H1 (cell line): ENCODE data around the gene SHISA6. TPM values are rescaled to one million over a fixed set of nuclear protein-coding genes. Genes with fewer than 3 reads are reported as not detected.

Experiments used
- CTCF ChIA-PET: fragments of 300-600 bp; sonication (Branson Sonifier 250); formaldehyde crosslinking; loops from one replicate; lab custom pipeline; 2021; ENCODE audit not compliant: partially characterized antibody; lab: Charles Lee
- POLR2A ChIA-PET: fragments of 300-600 bp; sonication (Branson Sonifier 250); formaldehyde crosslinking; loops from one replicate; lab custom pipeline; 2021; ENCODE audit warnings: inconsistent platforms; ENCODE audit not compliant: partially characterized antibody; lab: Charles Lee
- DNase-seq, 2 experiments: peaks; one replicate each; pipeline versions ENCODE4 v3.0.0 to v3.0.0-alpha.2; 2010 to 2022; ENCODE audit warnings: low spot score in 2 of 2, low read depth in 1 of 2, mixed read lengths in 1 of 2
- FAIRE-seq: peaks from 2 replicates; lab custom pipeline; 2011; peaks lifted over from hg19 to GRCh38; lab: Jason Lieb, UNC
- H2AFZ ChIP-seq: 2 replicates; pipeline ENCODE4 v1.8.1; 2012; ENCODE audit warnings: low read length, inconsistent platforms
- H2AK5ac ChIP-seq: 2 replicates; pipeline ENCODE4 v1.6.1; 2013; ENCODE audit warnings: low read depth, low read length
- H2BK120ac ChIP-seq: replicated peaks from 2 replicates; pipeline ENCODE3; 2013; ENCODE audit warnings: low read depth, low read length, inconsistent platforms
- H2BK12ac ChIP-seq: 2 replicates; pipeline ENCODE4 v1.6.1; 2013; ENCODE audit warnings: low read depth, low read length
- H2BK15ac ChIP-seq: 2 replicates; pipeline ENCODE4 v1.6.1; 2013; ENCODE audit warnings: low read length
- H2BK20ac ChIP-seq: 2 replicates; pipeline ENCODE4 v1.6.1; 2013; ENCODE audit warnings: low read length
- H2BK5ac ChIP-seq: 2 replicates; pipeline ENCODE4 v1.6.1; 2013; ENCODE audit warnings: low read depth, low read length
- H3K14ac ChIP-seq: 2 replicates; pipeline ENCODE4 v1.6.1; 2013; ENCODE audit warnings: inconsistent platforms; ENCODE audit not compliant: insufficient read length
- H3K18ac ChIP-seq: 2 replicates; pipeline ENCODE4 v1.6.1; 2013; ENCODE audit warnings: low read length; ENCODE audit errors: extremely low read depth
- H3K23ac ChIP-seq: 2 replicates; pipeline ENCODE4 v1.6.1; 2013; ENCODE audit warnings: inconsistent platforms; ENCODE audit not compliant: insufficient read length
- H3K23me2 ChIP-seq: 2 replicates; pipeline ENCODE4 v1.6.1; 2013; ENCODE audit warnings: low read depth, low read length
- H3K27ac ChIP-seq: 2 replicates; pipeline ENCODE4 v1.6.1; 2011; ENCODE audit warnings: low read depth, low read length, inconsistent platforms
- H3K27me3 ChIP-seq, 4 experiments: replicated peaks in 1 of 4; 1 replicate in 1 of 4; 2 replicates in 3 of 4; pipeline versions ENCODE4 v1.6.1 to v1.8.1; 2011 to 2013; ENCODE audit warnings: low read length in 3 of 4, mild to moderate bottlenecking in 3 of 4, inconsistent platforms in 2 of 4, mixed read lengths in 2 of 4, moderate library complexity in 1 of 4; ENCODE audit not compliant: control insufficient read depth in 3 of 4, insufficient read depth in 3 of 4; ENCODE audit errors: extremely low read depth in 1 of 4
- H3K36me3 ChIP-seq, 4 experiments: 2 replicates each; pipeline versions ENCODE4 v1.6.1 to v1.8.1; 2011 to 2013; ENCODE audit warnings: mild to moderate bottlenecking in 4 of 4, low read length in 3 of 4, moderate library complexity in 2 of 4, control low read depth in 1 of 4, inconsistent platforms in 1 of 4; ENCODE audit not compliant: insufficient read depth in 4 of 4, control insufficient read depth in 2 of 4
- H3K4ac ChIP-seq: replicated peaks from 2 replicates; pipeline ENCODE3; 2013; ENCODE audit warnings: low read length, low read depth, mixed read lengths, inconsistent platforms; ENCODE audit not compliant: insufficient read length
- H3K4me1 ChIP-seq, 4 experiments: replicated peaks in 1 of 4; 1 replicate in 1 of 4; 2 replicates in 3 of 4; pipeline versions ENCODE4 v1.6.1 to v1.8.1; 2011 to 2013; ENCODE audit warnings: low read length in 3 of 4, inconsistent platforms in 2 of 4, mixed read lengths in 1 of 4; ENCODE audit not compliant: insufficient read depth in 4 of 4, control insufficient read depth in 3 of 4
- H3K4me2 ChIP-seq, 2 experiments: 2 replicates each; pipeline versions ENCODE4 v1.6.1 to v1.8.1; 2011 to 2013; ENCODE audit warnings: low read depth in 2 of 2, low read length in 2 of 2, control low read depth in 1 of 2, inconsistent platforms in 1 of 2, mild to moderate bottlenecking in 1 of 2; ENCODE audit not compliant: insufficient read depth in 1 of 2
- H3K4me3 ChIP-seq, 4 experiments: fragments of 200-600, 300-600 bp in 1 of 4; sonication (generic), shearing (Covaris generic), sonication (Bioruptor Twin) in 1 of 4; 2 replicates each; pipeline versions ENCODE4 v1.5.1 to v1.8.1; 2011 to 2016; ENCODE audit warnings: low read length in 4 of 4, low read depth in 3 of 4, control low read depth in 2 of 4, inconsistent platforms in 2 of 4, mild to moderate bottlenecking in 2 of 4, mixed read lengths in 1 of 4, moderate library complexity in 1 of 4; ENCODE audit not compliant: insufficient read depth in 2 of 4; ENCODE audit errors: extremely low read depth in 1 of 4
- H3K56ac ChIP-seq: replicated peaks from 2 replicates; pipeline ENCODE3; 2013; ENCODE audit warnings: low read depth, mild to moderate bottlenecking, mixed read lengths, low read length, inconsistent platforms; ENCODE audit not compliant: insufficient read length
- H3K79me1 ChIP-seq: 2 replicates; pipeline ENCODE4 v1.6.1; 2013; ENCODE audit warnings: low read depth, low read length, control low read depth
- H3K79me2 ChIP-seq, 2 experiments: 2 replicates each; pipeline versions ENCODE4 v1.6.1 to v1.8.1; 2012 to 2013; ENCODE audit warnings: low read length in 2 of 2, mild to moderate bottlenecking in 2 of 2, inconsistent platforms in 1 of 2; ENCODE audit not compliant: insufficient read depth in 2 of 2, control insufficient read depth in 1 of 2
- H3K9ac ChIP-seq, 4 experiments: replicated peaks in 1 of 4; 1 replicate in 1 of 4; 2 replicates in 3 of 4; pipeline versions ENCODE4 v1.6.1 to v1.8.1; 2011 to 2013; ENCODE audit warnings: low read depth in 3 of 4, low read length in 3 of 4, control low read depth in 2 of 4, mild to moderate bottlenecking in 2 of 4, moderate library complexity in 2 of 4, inconsistent platforms in 1 of 4; ENCODE audit errors: extremely low read depth in 1 of 4
- H3K9me3 ChIP-seq, 2 experiments: 2 replicates each; pipeline versions ENCODE4 v1.6.1 to v1.8.1; 2012 to 2013; ENCODE audit warnings: mild to moderate bottlenecking in 2 of 2, moderate library complexity in 2 of 2, control low read depth in 1 of 2, inconsistent platforms in 1 of 2, low read depth in 1 of 2, low read length in 1 of 2, mixed read lengths in 1 of 2; ENCODE audit not compliant: insufficient read depth in 2 of 2
- H4K20me1 ChIP-seq, 2 experiments: replicated peaks in 1 of 2; 2 replicates each; pipeline versions ENCODE3 to v1.8.1; 2011 to 2013; ENCODE audit warnings: inconsistent platforms in 2 of 2, low read length in 2 of 2, mild to moderate bottlenecking in 1 of 2; ENCODE audit not compliant: insufficient read depth in 2 of 2, control insufficient read depth in 1 of 2
- H4K5ac ChIP-seq: 2 replicates; pipeline ENCODE4 v1.6.1; 2013; ENCODE audit warnings: low read length, low read depth, mixed read lengths, inconsistent platforms; ENCODE audit not compliant: insufficient read length
- H4K8ac ChIP-seq: 2 replicates; pipeline ENCODE4 v1.8.0; 2013; ENCODE audit warnings: mild to moderate bottlenecking, moderate library complexity, low read length, inconsistent platforms; ENCODE audit not compliant: insufficient read depth; ENCODE audit errors: extremely low read depth
- H4K91ac ChIP-seq: replicated peaks from 2 replicates; pipeline ENCODE3; 2013; ENCODE audit warnings: low read length, mixed read lengths, inconsistent platforms; ENCODE audit not compliant: insufficient read length
- CEBPB ChIP-seq: IDR thresholded peaks from 2 replicates; pipeline ENCODE4 v1.6.1; 2012; ENCODE audit warnings: low read depth, low read length
- CREB1 ChIP-seq: IDR thresholded peaks from 2 replicates; pipeline ENCODE4 v1.6.1; 2012; ENCODE audit warnings: inconsistent platforms
- EGR1 ChIP-seq: IDR thresholded peaks from 2 replicates; pipeline ENCODE4 v1.6.1; 2011; ENCODE audit warnings: low read depth, low read length, borderline replicate concordance
- EP300 ChIP-seq, 2 experiments: IDR thresholded peaks; 1 replicate in 1 of 2; 2 replicates in 1 of 2; pipeline ENCODE4 v1.6.1; 2011 to 2012; ENCODE audit warnings: low read depth in 2 of 2, low read length in 2 of 2, mild to moderate bottlenecking in 2 of 2, borderline replicate concordance in 1 of 2, inconsistent platforms in 1 of 2, moderate library complexity in 1 of 2
- JUND ChIP-seq: IDR thresholded peaks from 2 replicates; pipeline ENCODE4 v1.6.1; 2011; ENCODE audit warnings: mild to moderate bottlenecking, improper control_type of control experiment, low read length
- MAFK ChIP-seq: IDR thresholded peaks from 2 replicates; pipeline ENCODE4 v1.6.1; 2012; ENCODE audit warnings: low read depth, mild to moderate bottlenecking, improper control_type of control experiment, low read length
- RNF2 ChIP-seq: fragments of 200-900, 300-1000 bp; sonication (generic); IDR thresholded peaks from 2 replicates; pipeline ENCODE4 v1.7.1; 2016; ENCODE audit warnings: borderline replicate concordance, low read depth, mild to moderate bottlenecking, antibody characterized with exemption, low read length; ENCODE audit not compliant: poor library complexity, severe bottlenecking; ENCODE audit errors: missing control alignments
- SIRT6 ChIP-seq: IDR thresholded peaks from one replicate; pipeline ENCODE4 v1.7.1; 2012; ENCODE audit warnings: low read length, inconsistent platforms
- SRF ChIP-seq: IDR thresholded peaks from 2 replicates; pipeline ENCODE4 v1.6.1; 2011; ENCODE audit warnings: mild to moderate bottlenecking, low read depth, low read length, moderate library complexity
- TAF1 ChIP-seq: IDR thresholded peaks from 2 replicates; pipeline ENCODE4 v1.6.1; 2011; ENCODE audit warnings: mild to moderate bottlenecking, low read depth, low read length
- TEAD4 ChIP-seq: IDR thresholded peaks from 2 replicates; pipeline ENCODE4 v1.6.1; 2012; ENCODE audit warnings: low read depth, low read length, inconsistent platforms, mixed read lengths
- ZNF274 ChIP-seq: IDR thresholded peaks from 2 replicates; pipeline ENCODE4 v1.7.0; 2012; ENCODE audit warnings: low read length, borderline replicate concordance; ENCODE audit errors: extremely low read depth
- WGBS, 2 experiments: shearing (Covaris generic) in 1 of 2; methylation state at CpG; one replicate each; pipeline versions ENCODE4 v1.1.6 to v1.1.7; 2013 to 2015; ENCODE audit warnings: low lambda C conversion rate in 2 of 2, mixed read lengths in 2 of 2, inconsistent platforms in 1 of 2, low coverage in 1 of 2, missing lambda C conversion rate in 1 of 2; ENCODE audit not compliant: insufficient replicate concordance in 2 of 2, insufficient coverage in 1 of 2, insufficient read length in 1 of 2; ENCODE audit errors: extremely low coverage in 1 of 2, missing lambda C conversion rate in 1 of 2; 5-methylcytosine and 5-hydroxymethylcytosine counted together
- polyA plus RNA-seq, 7 experiments: library from polyadenylated mRNA; depleted of rRNA in 3 of 7; stranded (reverse) in 5 of 7; unstranded in 2 of 7; fragments of >200 nt in 5 of 7; fragments of 200-250 nt in 2 of 7; gene quantifications; 1 replicate in 5 of 7; 2 replicates in 1 of 7; 4 replicates in 1 of 7; pipeline versions ENCODE4 v1.2.1 to v1.2.3, GENCODE V29; 2011 to 2013; ENCODE audit warnings: missing spikeins in 2 of 7, mixed read lengths in 2 of 7
- total RNA-seq: library from RNA; stranded (reverse); fragmentation: NEBNext Ultra II Directional; extraction: Animal tissue kit (Norgen Biotek cat#: 25700); gene quantifications from 2 replicates; pipeline ENCODE4 v1.2.1, GENCODE V29; 2021

Gene SHISA6
- total and polyA plus RNA-seq, 2 of the 8 experiments (the other 6 are each of a cell fraction or from before 2014, with no cell fraction given), result 2.9 to 4.8 TPM

DNA sequence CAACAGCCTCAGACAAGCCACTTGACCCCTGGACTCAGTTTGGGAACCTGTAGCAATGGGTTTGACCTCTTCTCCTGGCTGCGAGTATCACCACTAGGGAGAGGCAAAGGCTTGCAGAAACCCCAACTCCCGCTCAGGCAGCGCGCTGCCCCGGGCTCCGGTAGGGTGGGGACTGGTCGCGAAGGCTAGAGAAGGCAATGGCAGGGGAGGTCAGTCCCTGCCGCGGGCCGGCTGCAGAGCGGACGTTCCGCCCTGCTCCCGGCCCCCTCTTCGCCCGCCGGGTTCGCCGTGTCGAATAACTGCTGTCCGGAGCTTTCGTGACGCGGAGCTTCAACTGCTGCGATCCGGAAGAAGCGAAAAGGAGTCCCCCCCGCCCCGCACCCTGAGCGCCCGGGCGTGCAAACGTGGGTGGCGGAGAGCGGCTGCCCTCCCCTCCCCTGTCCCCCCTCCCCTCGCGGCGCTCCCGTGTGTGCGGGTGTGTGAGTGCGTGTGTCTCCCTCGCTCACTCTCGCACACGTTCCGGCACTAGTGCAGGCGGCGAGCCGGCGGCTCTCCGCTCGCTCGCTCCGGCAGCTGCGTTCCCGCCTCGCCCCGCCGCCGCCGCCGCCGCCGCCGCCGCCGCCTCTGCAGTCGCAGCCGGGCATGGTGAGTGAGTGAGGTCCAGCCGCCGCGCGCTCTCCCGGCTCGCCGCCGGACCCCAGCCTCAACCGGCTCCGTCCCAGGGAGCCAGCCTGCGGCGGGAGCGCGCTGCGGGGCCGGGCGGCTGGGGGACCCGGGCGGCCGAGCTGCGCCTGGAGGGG, 772 bp upstream of the SHISA6 start:
- peak overlapping the region; percentile 64 to 72 (median 68) for H3K4me3 ChIP-seq
- FAIRE-seq, result no peak
- TF ChIP-seq CREB1 (no peak; the same call in 1 of the 2 replicates), SRF (no peak), TEAD4 (no peak), EP300 (IDR thresholded peaks at IDR 0.05; ENCODE audit: borderline replicate concordance in 1 of 2, low read depth in 2 of 2, low read length in 2 of 2) (no peak), MAFK (no peak), JUND (no peak), TAF1 (peak; percentile 57), RNF2 (no peak), EGR1 (no peak), SIRT6 (no peak), CEBPB (no peak), ZNF274 (no peak)

More for the DNA sequence above, 772 bp upstream of the SHISA6 start:
- Histone ChIP-seq H3K23ac (no peak overlapping the region), H2BK20ac (no peak overlapping the region), H2BK15ac (no peak overlapping the region), H3K18ac (no peak overlapping the region), H2BK12ac (no peak overlapping the region), H3K4me2 (peak overlapping the region; percentile 68 to 69), H3K27me3 (peaks cover 19 to 57% (median 45%) of the 10 kb centered on the region in 4 experiments), H3K23me2 (peaks cover 7% of the 10 kb centered on the region; the same call in 1 of the 2 replicates), H2BK120ac (no peak overlapping the region), H3K79me1 (no peaks in the 10 kb centered on the region; the same call in 1 of the 2 replicates), H3K56ac (no peak overlapping the region), H3K4me1 (peaks cover 7 to 19% (median 10%) of the 10 kb centered on the region in 4 experiments), H3K36me3 (no peaks in the 10 kb centered on the region), H2AFZ (no peak overlapping the region; the same call in 1 of the 2 replicates), H2AK5ac (no peak overlapping the region), H2BK5ac (no peak overlapping the region), H3K27ac (no peak overlapping the region), H3K9me3 (no peaks in the 10 kb centered on the region), H4K8ac (peak overlapping the region; percentile 37; the same call in 1 of the 2 replicates), H3K9ac (peak overlapping the region in 3 of 4 experiments; percentile 24 to 80 (median 36); a peak in 3 of 7 replicates), H4K5ac (no peak overlapping the region), H3K4ac (no peak overlapping the region), H3K79me2 (no peaks in the 10 kb centered on the region), H4K20me1 (peaks cover 3 to 4% of the 10 kb centered on the region in 2 experiments), H4K91ac (no peak overlapping the region), H3K14ac (no peak overlapping the region)
- POLR2A ChIA-PET, result interaction anchor here (0.8 to 1.0 kb wide), 2 partner anchors 91 to 361 kb away, joined by 3 read pairs; no protein-coding TSS in a partner anchor
- DNase-seq, result peak in 1 of 2 experiments; percentile 61
- 1% methylated on average over 19 of the region's 90 CpGs; no CpG with 5 or more reads in 1 of the 2 experiments for WGBS, 2 experiments
- CTCF ChIA-PET, result interaction anchor here (0.7 to 1.9 kb wide), 6 partner anchors 14 to 404 kb away, joined by 3 to 5 read pairs (median 4); no protein-coding TSS in a partner anchor
